Adrenal gland (tissue), 5 donors: ENCODE results near the gene KDM4C.

Experiments used
- CTCF ChIP-seq, 6 experiments: fragments of 450-650 bp in 4 of 6; fragments of 200-600 bp in 2 of 6; sonication (generic) in 1 of 6; IDR thresholded peaks; 1 replicate in 5 of 6; 2 replicates in 1 of 6; pipeline versions ENCODE4 v1.5.1 to v1.8.0; 2016 to 2021; ENCODE audit warnings: antibody characterized with exemption in 6 of 6, mild to moderate bottlenecking in 2 of 6, moderate library complexity in 1 of 6
- POLR2A ChIP-seq, 2 donors: fragments of 450-650 bp; IDR thresholded peaks; one replicate each; pipeline ENCODE4 v1.6.1; 2017; ENCODE audit warnings: antibody characterized with exemption in 2 of 2, mild to moderate bottlenecking in 2 of 2, moderate library complexity in 1 of 2
- donor health status: DM: no; HTN: no; CAD: no.

- TF ChIP-seq CTCF (IDR thresholded peaks at IDR 0.05) (peak in 1 of 6 experiments; percentile 2), POLR2A (IDR thresholded peaks at IDR 0.05) (no peak)
Observed at GRCh38 chr9:6757132-6757455, 679 bp upstream of the KDM4C start.
